IMR-90 (cell line): ENCODE results near the gene PACSIN2.

ENCODE experiments used
- CTCF ChIP-seq: conservative IDR thresholded peaks from 2 replicates; pipeline ENCODE4 v1.5.1; 2012; ENCODE audit warnings: mild to moderate bottlenecking, low read depth, low read length, improper control_type of control experiment
- MXI1 ChIP-seq: IDR thresholded peaks from 2 replicates; pipeline ENCODE4 v1.6.1; 2012; ENCODE audit warnings: low read depth, mild to moderate bottlenecking, low read length, moderate library complexity, borderline replicate concordance
- RFX5 ChIP-seq: IDR thresholded peaks from 2 replicates; pipeline ENCODE4 v1.8.0; 2012; ENCODE audit warnings: low read depth, mild to moderate bottlenecking, low read length, moderate library complexity
- USF2 ChIP-seq: fragments of 150-350 bp; IDR thresholded peaks from 2 replicates; pipeline ENCODE4 v1.6.1; 2017; ENCODE audit warnings: mild to moderate bottlenecking, antibody characterized with exemption, low read length, low read depth

GRCh38 chr22:42889304-42889703, 125.6 kb downstream of the PACSIN2 start:
- TF ChIP-seq CTCF (no peak), USF2 (no peak), RFX5 (no peak), MXI1 (no peak)
